Measurements from ENCODE around the gene SRSF3.
A peak's percentile ranks its signal among the peaks of the same experiment; 100 is the strongest.
"Not testable (repeated sequence)": the region's sequence is repeated elsewhere in the genome, so short reads cannot be mapped to it uniquely, and the experiment has no call there.

Gene SRSF3

GRCh38 chr6:36594029-36594815, at the start of gene SRSF3:
SRSF3 (plus strand) TSS chr6:36594362; CDS start chr6:36596763, 2,401 bp downstream.
- DNase-seq = peak; percentile 97

- no peak for DNase-seq
Observed at GRCh38 chr6:36545767-36546307, 48.3 kb upstream of the SRSF3 start.

- DNase-seq = no peak
Observed at GRCh38 chr6:36546308-36546919, 47.7 kb upstream of the SRSF3 start.

- DNase-seq = peak; percentile 82
Observed at GRCh38 chr6:36546920-36547645, 47.1 kb upstream of the SRSF3 start, which contains the start of gene STK38. STK38 (minus strand) TSS chr6:36547479; CDS start chr6:36540202, 7,277 bp downstream.

GRCh38 chr6:36547646-36548400, 46.3 kb upstream of the SRSF3 start:
- DNase-seq = no peak

GRCh38 chr6:36548401-36548743, 45.8 kb upstream of the SRSF3 start:
- DNase-seq = no peak

GRCh38 chr6:36550473-36551000, 43.6 kb upstream of the SRSF3 start:
- no peak for DNase-seq

- no peak for DNase-seq
Observed at GRCh38 chr6:36555750-36556252, 38.4 kb upstream of the SRSF3 start.

- DNase-seq = no peak
Observed at GRCh38 chr6:36556281-36556680, 37.9 kb upstream of the SRSF3 start.

- no peak for DNase-seq
Observed at GRCh38 chr6:36559011-36559793, 35.0 kb upstream of the SRSF3 start.

GRCh38 chr6:36560822-36561221, 33.3 kb upstream of the SRSF3 start:
- DNase-seq = no peak

- no peak for DNase-seq
Observed at GRCh38 chr6:36563237-36563927, 30.8 kb upstream of the SRSF3 start.

GRCh38 chr6:36563928-36564284, 30.3 kb upstream of the SRSF3 start:
- DNase-seq = no peak

GRCh38 chr6:36566418-36566905, 27.7 kb upstream of the SRSF3 start:
- no peak for DNase-seq

GRCh38 chr6:36570264-36570663, 23.9 kb upstream of the SRSF3 start:
- DNase-seq = no peak

- DNase-seq = no peak
Observed at GRCh38 chr6:36571122-36572043, 22.8 kb upstream of the SRSF3 start.

GRCh38 chr6:36572353-36573311, 21.5 kb upstream of the SRSF3 start:
- DNase-seq = not testable (repeated sequence)

- no peak for DNase-seq
Observed at GRCh38 chr6:36574679-36575078, 19.5 kb upstream of the SRSF3 start.

All from NCI-H774 (cell line).